ENCODE measurements around the gene RNF207. TPM values are rescaled to one million over a fixed set of nuclear protein-coding genes. Genes with fewer than 3 reads are reported as not detected.
A peak's percentile ranks its signal among the peaks of the same experiment; 100 is the strongest.

Gene RNF207
- total and polyA plus RNA-seq, 10 of the 15 experiments (the other 5 are each of a cell fraction or from before 2014, with no cell fraction given), result 1.7 to 36.4 (median 13.1) TPM

DNA sequence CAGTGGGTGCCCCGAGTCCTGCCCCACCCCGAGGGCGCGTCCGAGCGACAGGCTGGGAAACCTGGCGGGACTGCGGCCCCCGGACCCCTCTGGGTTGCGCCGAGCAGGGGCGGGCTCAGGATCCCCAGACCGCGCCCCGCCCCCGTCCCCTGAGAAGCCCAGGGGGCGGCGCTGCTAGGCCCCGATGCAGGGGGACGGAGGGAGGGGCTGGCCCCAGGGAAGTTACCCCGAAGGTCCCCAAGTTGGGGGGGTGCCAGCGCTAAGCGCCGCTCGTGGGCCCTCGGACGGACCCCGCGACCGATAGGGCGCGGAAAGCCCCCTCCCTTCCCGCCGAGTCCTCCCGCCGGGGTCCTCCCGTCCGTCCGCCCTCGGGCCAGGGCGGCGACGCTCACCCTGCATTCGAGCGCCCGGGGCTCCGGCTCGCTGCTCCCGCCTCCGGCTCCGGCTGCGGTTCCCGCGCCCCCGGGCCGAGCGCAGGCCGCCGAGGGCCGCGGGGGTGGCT is 54.6 kb downstream of the RNF207 start:
- BruUV-seq (replicated peaks), result no TSS peak
- Histone ChIP-seq H3K4me2 (ENCODE audit: control insufficient read depth, insufficient read depth) (peak overlapping the region; percentile 86; the same call in 1 of the 2 replicates), H3K4me3 (peak overlapping the region; percentile 78), H3K9ac (ENCODE audit: control insufficient read depth, insufficient read depth, low read length) (no peak overlapping the region), H3K79me2 (ENCODE audit: control insufficient read depth, insufficient read depth, low read length) (no peaks in the 10 kb centered on the region), H3K9me3 (replicated peaks; ENCODE audit: control insufficient read depth, insufficient read depth, low read length) (no peaks in the 10 kb centered on the region), H3K27me3 (replicated peaks in 1 of 2; ENCODE audit: control insufficient read depth in 2 of 2, insufficient read depth in 2 of 2, low read length in 1 of 2) (no peaks in the 10 kb centered on the region; a peak in 1 of 4 replicates), H4K20me1 (ENCODE audit: control insufficient read depth, insufficient read depth) (no peaks in the 10 kb centered on the region), H3K4me1 (ENCODE audit: control insufficient read depth, insufficient read depth, low read length) (peaks cover 3% of the 10 kb centered on the region; the same call in 1 of the 2 replicates), H3K27ac (ENCODE audit: control insufficient read depth, insufficient read depth) (no peak overlapping the region), H3K36me3 (ENCODE audit: control insufficient read depth in 2 of 2, insufficient read depth in 2 of 2, low read length in 1 of 2) (peaks cover 0 to 2% of the 10 kb centered on the region in 2 experiments; a peak in 2 of 4 replicates), H2AFZ (ENCODE audit: control insufficient read depth, low read depth, low read length) (no peak overlapping the region; the same call in 1 of the 2 replicates)
- FAIRE-seq (no peak), ATAC-seq (peak; percentile 57), DNase-seq (ENCODE audit: low read depth, low spot score) (no peak)
- CTCF ChIA-PET, result no interaction called here
- RAD21 ChIA-PET (ENCODE audit: unreplicated experiment), result interaction anchor here (0.6 kb wide), 1 partner anchor 27 kb away, joined by 3 read pairs; no protein-coding TSS in a partner anchor
- POLR2A ChIA-PET, result no interaction called here
- in situ Hi-C loops (cut with MboI), result no loop called here
- intact Hi-C loops (cut with micrococcal nuclease; ENCODE audit: unreplicated experiment), result no loop called here
- TF ChIP-seq, protein P1, sequence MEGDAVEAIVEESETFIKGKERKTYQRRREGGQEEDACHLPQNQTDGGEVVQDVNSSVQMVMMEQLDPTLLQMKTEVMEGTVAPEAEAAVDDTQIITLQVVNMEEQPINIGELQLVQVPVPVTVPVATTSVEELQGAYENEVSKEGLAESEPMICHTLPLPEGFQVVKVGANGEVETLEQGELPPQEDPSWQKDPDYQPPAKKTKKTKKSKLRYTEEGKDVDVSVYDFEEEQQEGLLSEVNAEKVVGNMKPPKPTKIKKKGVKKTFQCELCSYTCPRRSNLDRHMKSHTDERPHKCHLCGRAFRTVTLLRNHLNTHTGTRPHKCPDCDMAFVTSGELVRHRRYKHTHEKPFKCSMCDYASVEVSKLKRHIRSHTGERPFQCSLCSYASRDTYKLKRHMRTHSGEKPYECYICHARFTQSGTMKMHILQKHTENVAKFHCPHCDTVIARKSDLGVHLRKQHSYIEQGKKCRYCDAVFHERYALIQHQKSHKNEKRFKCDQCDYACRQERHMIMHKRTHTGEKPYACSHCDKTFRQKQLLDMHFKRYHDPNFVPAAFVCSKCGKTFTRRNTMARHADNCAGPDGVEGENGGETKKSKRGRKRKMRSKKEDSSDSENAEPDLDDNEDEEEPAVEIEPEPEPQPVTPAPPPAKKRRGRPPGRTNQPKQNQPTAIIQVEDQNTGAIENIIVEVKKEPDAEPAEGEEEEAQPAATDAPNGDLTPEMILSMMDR (IDR thresholded peaks at IDR 0.05 in 2 of 3, conservative IDR thresholded peaks at IDR 0.05 in 1 of 3; ENCODE audit: control insufficient read depth in 2 of 3, extremely low read depth in 1 of 3, insufficient read depth in 1 of 3, low read depth in 3 of 3, low read length in 3 of 3), result peak in 1 of 3 experiments; percentile 10; a peak in 1 of 6 replicates
- no peak for TF ChIP-seq BCL11A (IDR thresholded peaks at IDR 0.05; ENCODE audit: low read depth, low read length)
- TF ChIP-seq FOXM1 (IDR thresholded peaks at IDR 0.05; ENCODE audit: low read depth, low read length), result no peak
- no peak for TF ChIP-seq SREBF2 (IDR thresholded peaks at IDR 0.05; ENCODE audit: low read length)
- TF ChIP-seq ZBTB40 (IDR thresholded peaks at IDR 0.05; ENCODE audit: borderline replicate concordance), result no peak
- 0 out of 2 replicates have a peak, but pooled peaks have one; percentile 35 for TF ChIP-seq SMARCA5 (IDR thresholded peaks at IDR 0.05)
- TF ChIP-seq YBX1 (IDR thresholded peaks at IDR 0.05), result no peak
- TF ChIP-seq KLF5 (IDR thresholded peaks at IDR 0.05; ENCODE audit: partially characterized antibody), result no peak
- TF ChIP-seq NFXL1 (IDR thresholded peaks at IDR 0.05; ENCODE audit: borderline replicate concordance), result 0 out of 2 replicates have a peak, but pooled peaks have one; percentile 33
- TF ChIP-seq SUZ12 (IDR thresholded peaks at IDR 0.05; ENCODE audit: unreplicated experiment), result no peak
- TF ChIP-seq, protein P2, sequence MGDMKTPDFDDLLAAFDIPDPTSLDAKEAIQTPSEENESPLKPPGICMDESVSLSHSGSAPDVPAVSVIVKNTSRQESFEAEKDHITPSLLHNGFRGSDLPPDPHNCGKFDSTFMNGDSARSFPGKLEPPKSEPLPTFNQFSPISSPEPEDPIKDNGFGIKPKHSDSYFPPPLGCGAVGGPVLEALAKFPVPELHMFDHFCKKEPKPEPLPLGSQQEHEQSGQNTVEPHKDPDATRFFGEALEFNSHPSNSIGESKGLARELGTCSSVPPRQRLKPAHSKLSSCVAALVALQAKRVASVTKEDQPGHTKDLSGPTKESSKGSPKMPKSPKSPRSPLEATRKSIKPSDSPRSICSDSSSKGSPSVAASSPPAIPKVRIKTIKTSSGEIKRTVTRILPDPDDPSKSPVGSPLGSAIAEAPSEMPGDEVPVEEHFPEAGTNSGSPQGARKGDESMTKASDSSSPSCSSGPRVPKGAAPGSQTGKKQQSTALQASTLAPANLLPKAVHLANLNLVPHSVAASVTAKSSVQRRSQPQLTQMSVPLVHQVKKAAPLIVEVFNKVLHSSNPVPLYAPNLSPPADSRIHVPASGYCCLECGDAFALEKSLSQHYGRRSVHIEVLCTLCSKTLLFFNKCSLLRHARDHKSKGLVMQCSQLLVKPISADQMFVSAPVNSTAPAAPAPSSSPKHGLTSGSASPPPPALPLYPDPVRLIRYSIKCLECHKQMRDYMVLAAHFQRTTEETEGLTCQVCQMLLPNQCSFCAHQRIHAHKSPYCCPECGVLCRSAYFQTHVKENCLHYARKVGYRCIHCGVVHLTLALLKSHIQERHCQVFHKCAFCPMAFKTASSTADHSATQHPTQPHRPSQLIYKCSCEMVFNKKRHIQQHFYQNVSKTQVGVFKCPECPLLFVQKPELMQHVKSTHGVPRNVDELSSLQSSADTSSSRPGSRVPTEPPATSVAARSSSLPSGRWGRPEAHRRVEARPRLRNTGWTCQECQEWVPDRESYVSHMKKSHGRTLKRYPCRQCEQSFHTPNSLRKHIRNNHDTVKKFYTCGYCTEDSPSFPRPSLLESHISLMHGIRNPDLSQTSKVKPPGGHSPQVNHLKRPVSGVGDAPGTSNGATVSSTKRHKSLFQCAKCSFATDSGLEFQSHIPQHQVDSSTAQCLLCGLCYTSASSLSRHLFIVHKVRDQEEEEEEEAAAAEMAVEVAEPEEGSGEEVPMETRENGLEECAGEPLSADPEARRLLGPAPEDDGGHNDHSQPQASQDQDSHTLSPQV (IDR thresholded peaks at IDR 0.05), result no peak
- no peak for TF ChIP-seq NFIC (IDR thresholded peaks at IDR 0.05; ENCODE audit: low read depth, low read length)
- SMC1A ChIA-PET (ENCODE audit: uncharacterized antibody, unreplicated experiment), result no interaction called here
- 1% methylated on average over 25 of the region's 61 CpGs for WGBS (ENCODE audit: insufficient coverage, insufficient replicate concordance, low lambda C conversion rate, missing lambda C conversion rate)

Data from GM12878 (cell line).